GM18511 (cell line): ENCODE results near the gene LAMB4.
A peak's percentile ranks its signal among the peaks of the same experiment; 100 is the strongest.

Experiments
- ATAC-seq: cut with Tn5 transposase; IDR thresholded peaks from one replicate; pipeline ENCODE4 v1.9.1; 2021; ENCODE audit warnings: mild to moderate bottlenecking, moderate library complexity; ENCODE audit not compliant: unreplicated experiment

The LAMB4 gene

DNA sequence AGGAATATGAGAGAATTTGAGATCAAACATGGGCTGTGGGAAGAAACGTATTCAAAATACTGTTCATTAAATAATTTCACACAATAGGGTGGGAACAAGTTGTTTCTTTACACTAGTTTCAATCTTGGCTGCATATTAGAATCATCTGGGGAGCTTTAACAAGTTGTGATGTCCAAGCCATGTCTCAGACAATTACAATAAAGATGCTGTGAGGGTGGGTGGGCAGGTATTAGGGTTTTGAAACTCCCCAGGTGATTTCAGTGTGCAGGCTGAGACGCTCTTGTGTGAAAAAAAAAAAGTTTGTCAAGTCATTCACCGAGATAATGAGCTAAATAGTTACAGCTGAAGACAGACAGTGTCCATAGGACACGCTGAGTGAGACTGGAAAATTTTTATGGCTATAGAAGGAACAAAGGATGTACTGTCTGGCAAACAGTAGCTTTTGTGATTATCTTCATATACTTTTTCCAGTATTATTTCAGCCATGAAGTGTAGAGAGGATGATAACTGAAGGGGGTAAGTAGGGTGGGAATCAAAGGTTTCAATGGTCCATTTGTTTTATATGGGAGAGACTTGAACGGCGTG is 12.6 kb upstream of the LAMB4 start:
- ATAC-seq = no peak

- no peak for ATAC-seq
Measured at GRCh38 chr7:108142180-108142579, 12.0 kb upstream of the LAMB4 start.

DNA sequence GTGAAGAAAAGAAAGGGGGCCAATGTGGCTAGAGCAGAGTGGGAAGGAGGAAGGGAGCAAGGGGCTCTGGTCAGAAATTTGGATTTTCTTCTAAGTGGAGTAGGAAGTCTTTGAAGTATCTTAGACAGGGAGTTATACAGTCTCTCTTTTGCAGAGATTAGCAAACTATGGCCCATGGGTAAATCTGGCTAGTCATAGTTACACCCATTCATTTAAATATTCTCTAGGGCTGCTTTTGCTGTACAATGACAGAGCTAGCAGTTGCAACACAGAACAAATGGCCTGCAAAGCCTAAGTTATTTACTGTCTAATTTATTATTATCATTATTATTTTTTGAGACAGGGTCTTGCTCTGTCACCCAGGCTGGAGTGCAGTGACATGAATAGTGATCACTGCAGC is 10.5 kb upstream of the LAMB4 start:
- ATAC-seq = no peak

DNA sequence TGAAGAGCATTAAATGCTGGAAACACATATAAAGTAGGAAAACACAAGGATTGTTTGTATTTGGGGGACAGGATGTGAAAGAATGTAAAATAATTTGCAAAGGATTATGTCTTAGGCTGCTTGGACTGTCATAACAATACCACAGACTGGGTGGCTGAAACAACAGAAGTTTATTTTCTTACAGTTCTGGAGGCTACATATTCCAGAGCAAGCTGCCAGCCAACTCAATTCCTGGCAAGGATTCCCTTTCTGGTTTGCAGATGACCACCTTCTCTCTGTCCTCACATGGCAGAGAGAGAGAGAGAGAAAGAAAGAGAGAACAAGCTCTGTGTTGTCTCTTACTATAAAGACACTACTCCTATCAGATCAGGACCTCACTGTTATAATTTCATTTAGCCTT is 8.8 kb upstream of the LAMB4 start:
- ATAC-seq = no peak

DNA sequence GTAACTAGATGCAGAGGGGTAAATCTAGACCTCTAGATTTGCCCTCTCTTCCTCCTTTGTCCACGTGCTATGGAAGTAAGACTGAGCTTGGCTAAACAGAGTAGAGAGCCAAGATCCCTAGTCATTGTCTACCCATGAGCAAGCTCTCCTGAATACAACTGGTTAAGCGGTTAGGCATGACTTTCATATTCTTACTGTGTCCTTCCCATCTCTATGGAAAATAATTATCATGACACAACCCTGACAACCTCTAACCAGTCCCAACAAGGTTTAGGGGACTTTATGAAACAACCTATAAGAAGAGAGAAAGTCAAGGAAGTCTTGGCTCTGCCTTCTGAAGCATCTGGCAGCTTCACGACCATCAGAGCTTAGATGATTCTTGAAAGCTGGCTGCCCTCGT is 7.8 kb upstream of the LAMB4 start:
- ATAC-seq = no peak

DNA sequence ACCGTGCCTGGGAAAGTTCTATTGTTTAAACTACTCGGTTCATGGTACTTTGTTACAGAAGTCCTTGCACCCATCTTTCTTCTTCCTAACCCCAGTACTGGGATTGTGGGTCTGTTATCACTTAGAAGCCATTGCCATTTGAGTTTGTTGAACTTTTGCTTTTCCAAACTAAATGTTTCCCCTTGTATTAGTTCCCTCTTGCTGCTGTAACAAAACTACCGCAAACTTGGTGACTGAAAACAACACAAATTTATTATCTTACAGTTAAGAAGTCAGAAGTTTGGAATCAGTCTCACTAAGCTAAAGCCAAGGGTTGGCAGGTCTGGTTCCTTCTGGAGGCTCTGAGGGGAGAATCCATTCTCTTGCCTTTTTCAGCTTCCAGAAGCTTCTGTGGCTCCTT is 6.9 kb upstream of the LAMB4 start:
- no peak for ATAC-seq

- ATAC-seq = peak; percentile 37
Measured at GRCh38 chr7:108136191-108136688, 6.1 kb upstream of the LAMB4 start.

DNA sequence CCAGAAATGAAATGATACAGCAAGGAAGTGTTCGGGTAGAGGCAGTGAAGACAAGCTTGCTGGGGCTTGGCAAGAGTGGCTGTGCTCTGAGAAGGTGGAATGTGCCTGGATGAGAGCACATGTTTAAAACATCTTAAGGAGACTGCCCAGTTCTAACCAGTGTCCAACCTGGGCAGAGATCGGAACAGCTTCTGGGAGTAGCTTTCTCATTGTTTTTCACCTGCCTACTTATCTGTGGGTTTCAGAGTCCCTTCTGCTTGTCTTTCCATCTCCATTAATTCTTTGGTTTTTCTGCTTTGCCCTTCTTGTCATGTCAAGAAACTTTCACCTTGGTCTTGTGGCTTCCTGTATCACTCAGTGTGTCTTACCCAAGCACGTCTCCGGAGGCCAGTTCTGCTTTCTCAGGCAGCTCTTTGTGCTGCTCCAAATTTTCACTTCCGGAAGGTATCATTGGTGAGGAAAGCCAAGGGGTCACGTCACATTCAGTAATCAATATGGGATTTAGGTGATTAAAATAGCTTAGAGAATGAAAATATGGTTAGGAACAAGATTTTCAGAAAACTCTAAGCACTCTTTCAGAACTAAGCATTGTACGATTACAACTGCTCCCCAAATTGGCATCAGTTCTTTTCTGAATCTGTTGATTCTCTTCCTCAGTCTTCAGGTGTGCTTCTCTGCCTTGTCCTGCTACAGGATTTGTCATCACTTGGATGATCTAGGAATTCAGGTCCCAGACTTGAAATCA is 5.5 kb upstream of the LAMB4 start:
- peak; percentile 99 for ATAC-seq

DNA sequence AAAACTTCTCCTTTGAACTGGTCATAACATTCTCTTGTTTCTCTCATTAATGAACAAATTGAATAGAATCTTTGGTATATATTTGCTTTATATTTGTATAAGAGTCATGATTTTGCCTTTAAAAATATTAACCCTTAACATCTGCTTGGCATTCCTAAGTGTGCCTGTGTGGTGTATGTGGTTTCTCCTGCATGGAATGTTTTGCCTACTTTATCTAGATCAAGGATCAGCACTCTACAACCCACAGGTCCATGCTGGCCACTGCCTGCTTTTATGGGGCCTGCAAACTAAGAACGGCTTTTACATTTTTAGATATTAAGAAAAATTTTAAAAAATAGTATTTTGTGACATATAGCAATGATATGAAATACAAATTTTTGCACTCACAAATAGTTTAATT is 4.3 kb upstream of the LAMB4 start:
- ATAC-seq = no peak

GRCh38 chr7:108132551-108133265 is 2.5 kb upstream of the LAMB4 start:
- no peak for ATAC-seq

DNA sequence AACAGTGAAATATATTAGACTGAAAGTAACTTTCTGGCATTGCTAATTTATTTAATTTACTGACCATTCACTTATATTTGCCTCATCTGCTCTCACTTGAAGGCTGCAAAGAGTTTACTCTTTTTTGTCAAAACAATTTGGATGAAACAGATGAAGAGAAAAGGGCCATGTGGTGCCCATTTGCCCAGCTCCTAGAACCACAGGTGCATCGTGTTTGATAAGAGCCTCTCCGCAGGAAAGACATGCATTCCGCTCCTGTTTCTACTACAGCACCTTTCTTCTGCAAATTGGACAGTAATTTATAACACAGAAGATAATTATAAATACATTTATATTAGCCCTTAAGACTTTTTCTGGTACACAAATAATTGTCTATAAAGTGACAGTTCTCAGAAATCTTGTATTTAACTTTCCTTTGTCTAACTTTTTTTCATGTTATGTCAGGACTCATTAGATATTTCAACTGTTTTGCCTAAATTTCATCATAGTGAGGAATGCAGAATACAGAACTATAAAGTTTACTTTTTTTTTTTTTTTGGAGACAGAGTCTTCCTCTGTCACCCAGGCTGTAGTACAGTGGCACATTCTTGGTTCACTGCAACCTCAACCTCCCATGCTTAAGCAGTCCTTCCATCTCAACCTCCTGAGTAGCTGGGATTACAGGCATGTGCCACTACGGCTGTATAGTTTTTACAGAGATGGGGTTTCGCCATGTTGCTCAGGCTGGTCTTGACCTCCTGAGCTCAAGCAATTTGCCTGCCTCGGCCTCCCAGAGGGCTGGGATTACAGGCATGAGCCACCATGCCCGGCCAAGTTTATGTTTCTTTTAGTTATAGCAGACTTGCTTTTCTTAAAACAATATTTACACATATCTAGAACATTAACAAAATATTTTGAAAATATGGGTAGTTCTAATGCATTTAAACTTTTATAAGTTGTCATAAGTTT is 869 bp downstream of the LAMB4 start:
- no peak for ATAC-seq

GRCh38 chr7:108128514-108128913 is 1.6 kb downstream of the LAMB4 start:
- ATAC-seq = no peak

DNA sequence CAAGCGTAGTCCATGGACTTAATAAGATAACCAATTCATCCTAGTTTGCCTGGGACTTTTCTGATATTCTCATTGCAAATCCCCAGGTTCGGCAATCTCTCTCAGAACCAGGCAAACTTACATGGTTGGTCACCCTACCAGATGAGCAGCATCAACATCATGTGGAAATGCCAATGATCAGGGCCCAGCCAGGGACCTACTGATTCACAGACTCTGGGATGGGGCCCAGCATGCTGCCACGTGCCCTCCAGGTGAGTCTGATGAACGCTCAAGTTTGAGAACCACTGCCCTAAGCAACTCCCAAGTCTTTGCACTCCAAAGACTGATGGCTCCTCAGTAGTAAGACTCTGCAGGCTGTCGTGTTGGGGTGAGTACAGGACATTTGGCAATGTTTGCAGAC is 2.7 kb downstream of the LAMB4 start:
- no peak for ATAC-seq

DNA sequence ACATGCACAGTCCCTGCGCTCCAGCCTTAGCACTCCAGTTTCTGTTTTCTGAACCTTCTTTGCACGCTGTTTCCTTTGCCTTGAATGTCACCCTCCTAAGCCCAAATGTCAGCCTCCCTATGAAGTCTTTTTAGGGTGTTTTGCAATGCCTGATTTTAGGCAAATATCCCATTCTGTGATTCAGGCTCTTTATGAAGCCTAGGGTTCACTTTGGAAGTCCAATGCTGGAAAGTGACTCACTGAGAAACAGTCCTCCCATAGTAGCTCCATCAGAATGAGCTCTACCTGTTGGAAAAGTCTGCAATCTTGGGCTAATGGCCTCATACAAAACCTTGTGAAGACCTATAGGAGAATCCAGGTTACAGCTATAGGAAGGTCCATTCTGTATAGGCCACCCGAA is 5.3 kb downstream of the LAMB4 start:
- ATAC-seq = no peak

GRCh38 chr7:108122181-108122580 is 8.0 kb downstream of the LAMB4 start:
- no peak for ATAC-seq

DNA sequence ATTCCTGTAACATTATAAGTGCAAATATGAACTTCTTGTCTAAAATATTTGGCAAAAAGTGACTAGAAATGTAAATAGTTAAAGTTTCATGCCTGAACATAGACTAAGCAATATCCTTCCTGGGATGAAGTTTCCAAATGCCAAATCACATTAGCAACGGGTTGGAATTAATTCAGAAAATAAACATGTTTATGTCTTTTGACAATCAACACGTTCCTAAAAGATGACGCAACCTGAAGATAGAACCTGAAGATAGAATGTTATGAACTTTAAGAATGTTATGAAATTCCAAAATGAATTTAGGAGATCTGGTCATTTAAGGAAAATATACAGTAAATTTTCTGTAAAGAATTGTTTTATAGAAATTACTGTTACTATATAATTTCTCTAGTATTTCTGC is 9.2 kb downstream of the LAMB4 start:
- no peak for ATAC-seq

GRCh38 chr7:108120196-108120595 is 10.0 kb downstream of the LAMB4 start:
- no peak for ATAC-seq

DNA sequence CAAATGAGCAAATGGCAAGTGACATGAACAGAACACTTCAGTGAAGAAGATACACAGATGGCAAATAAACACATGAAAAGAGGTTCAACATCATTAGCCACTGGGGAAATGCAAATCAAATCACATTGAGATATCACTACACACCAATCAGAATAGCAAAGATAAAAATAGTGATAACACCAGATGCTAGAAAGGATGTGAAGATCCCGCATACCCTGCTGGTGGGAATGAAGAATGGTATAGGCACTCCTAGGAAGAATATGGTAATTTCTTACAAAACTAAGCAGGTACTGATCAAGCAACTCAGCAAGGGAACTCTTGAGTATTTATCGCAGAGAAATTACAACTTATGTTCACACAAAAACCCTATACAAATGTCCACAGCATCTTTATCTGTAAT is 11.2 kb downstream of the LAMB4 start:
- ATAC-seq = no peak

- ATAC-seq = peak; percentile 93
Measured at GRCh38 chr7:108114117-108114841, 15.9 kb downstream of the LAMB4 start.

DNA sequence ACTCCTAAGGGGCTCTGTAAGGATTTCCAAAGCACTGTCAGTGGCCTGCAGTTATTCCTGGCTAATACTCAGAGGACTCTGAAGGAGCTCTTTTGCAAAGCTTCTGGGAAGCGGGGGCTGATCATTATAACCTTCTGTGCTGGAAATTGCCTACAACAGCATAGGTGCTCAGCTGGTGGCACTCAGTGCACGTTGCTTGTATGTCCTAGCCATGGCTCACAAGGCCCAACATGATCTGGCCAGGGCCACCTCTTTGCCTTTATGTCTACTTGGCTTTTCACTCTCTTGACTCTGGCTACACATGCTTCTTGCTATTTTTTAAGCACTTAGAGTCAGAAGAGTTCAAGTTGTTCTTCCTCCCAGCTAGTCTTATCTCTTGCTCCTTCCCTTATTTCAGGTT is 17.5 kb downstream of the LAMB4 start:
- ATAC-seq = no peak
